Liver (tissue), 9 donors: ENCODE data around the gene CASP6. TPM values are rescaled to one million over a fixed set of nuclear protein-coding genes. Genes with fewer than 3 reads are reported as not detected.

Experiments
- DNase-seq: peaks from one replicate; pipeline ENCODE4 v3.0.0-alpha.2; 2017; ENCODE audit warnings: low spot score
- H3K27ac ChIP-seq, 2 donors: one replicate each; pipeline ENCODE4 v1.7.0; 2013; ENCODE audit warnings: inconsistent platforms in 2 of 2, low read length in 2 of 2, control low read depth in 1 of 2, low read depth in 1 of 2, mild to moderate bottlenecking in 1 of 2
- H3K27me3 ChIP-seq, 4 donors: one replicate each; pipeline versions ENCODE4 v1.6.1 to v1.7.0; 2013; ENCODE audit warnings: low read length in 3 of 4, inconsistent platforms in 1 of 4, mild to moderate bottlenecking in 1 of 4, moderate library complexity in 1 of 4; ENCODE audit not compliant: control insufficient read depth in 4 of 4, insufficient read depth in 4 of 4
- H3K36me3 ChIP-seq, 4 donors: one replicate each; pipeline versions ENCODE4 v1.6.1 to v1.7.0; 2013; ENCODE audit warnings: low read length in 3 of 4, mild to moderate bottlenecking in 3 of 4, low read depth in 1 of 4, moderate library complexity in 1 of 4; ENCODE audit not compliant: control insufficient read depth in 4 of 4, insufficient read depth in 3 of 4
- H3K4me1 ChIP-seq, 4 donors: one replicate each; pipeline versions ENCODE4 v1.6.1 to v1.7.0; 2013; ENCODE audit warnings: low read length in 3 of 4, mild to moderate bottlenecking in 3 of 4, moderate library complexity in 1 of 4; ENCODE audit not compliant: control insufficient read depth in 4 of 4, insufficient read depth in 4 of 4
- H3K4me3 ChIP-seq, 3 donors: one replicate each; pipeline versions ENCODE4 v1.6.1 to v1.7.0; 2013; ENCODE audit warnings: low read length in 3 of 3, control low read depth in 1 of 3, low read depth in 1 of 3, mild to moderate bottlenecking in 1 of 3
- H3K9ac ChIP-seq, 2 donors: one replicate each; pipeline ENCODE4 v1.7.0; 2013; ENCODE audit warnings: low read length in 2 of 2, mild to moderate bottlenecking in 2 of 2, moderate library complexity in 2 of 2, control low read depth in 1 of 2, low read depth in 1 of 2
- H3K9me3 ChIP-seq, 4 donors: one replicate each; pipeline versions ENCODE4 v1.6.1 to v1.7.0; 2013; ENCODE audit warnings: low read length in 3 of 4; ENCODE audit not compliant: control insufficient read depth in 4 of 4
- EGR1 ChIP-seq, 2 donors: IDR thresholded peaks; 2 replicates each; pipeline ENCODE4 v1.6.1; 2016 to 2018; ENCODE audit warnings: antibody characterized with exemption in 2 of 2, low read depth in 2 of 2
- FOXA2 ChIP-seq: IDR thresholded peaks from 2 replicates; pipeline ENCODE4 v1.6.1; 2016; ENCODE audit warnings: antibody characterized with exemption
- JUND ChIP-seq, 2 donors: IDR thresholded peaks; 2 replicates each; pipeline ENCODE4 v1.6.1; 2016; ENCODE audit warnings: antibody characterized with exemption in 2 of 2
- NR2F2 ChIP-seq: IDR thresholded peaks from 2 replicates; pipeline ENCODE4 v1.6.1; 2016; ENCODE audit warnings: antibody characterized with exemption
- RAD21 ChIP-seq, 2 donors: IDR thresholded peaks; 2 replicates each; pipeline ENCODE4 v1.6.1; 2016; ENCODE audit warnings: antibody characterized with exemption in 2 of 2, mild to moderate bottlenecking in 2 of 2
- RXRA ChIP-seq, 2 donors: IDR thresholded peaks; 2 replicates each; pipeline ENCODE4 v1.6.1; 2017 to 2018; ENCODE audit warnings: antibody characterized with exemption in 2 of 2, mild to moderate bottlenecking in 1 of 2
- SP1 ChIP-seq: IDR thresholded peaks from 2 replicates; pipeline ENCODE4 v1.6.1; 2018; ENCODE audit warnings: antibody characterized with exemption, mild to moderate bottlenecking
- YY1 ChIP-seq: IDR thresholded peaks from 2 replicates; pipeline ENCODE4 v1.6.1; 2016; ENCODE audit warnings: antibody characterized with exemption, mild to moderate bottlenecking
- WGBS: extraction: QIAGEN DNeasy Blood & Tissue Kit; methylation state at CpG from one replicate; pipeline ENCODE4 v1.1.7; 2013; 5-methylcytosine and 5-hydroxymethylcytosine counted together
- polyA plus RNA-seq, 2 donors: library from polyadenylated mRNA; stranded (reverse) in 1 of 2; unstranded in 1 of 2; fragments of 200-250 nt in 1 of 2; fragments of >200 nt in 1 of 2; fragmentation: Nextera tagmentation in 1 of 2; extraction: Ambion mirVana in 1 of 2; gene quantifications; one replicate each; pipeline versions ENCODE4 v1.2.1 to v1.2.3, GENCODE V29; 2013 to 2015
- total RNA-seq, 2 donors: library from RNA; depleted of rRNA; stranded (reverse); fragments of >200 nt; gene quantifications; one replicate each; pipeline ENCODE4 v1.2.3, GENCODE V29; 2014
- TF ChIP-seq, protein P1 (sequence below): IDR thresholded peaks from 2 replicates; pipeline ENCODE4 v1.6.1; 2016; ENCODE audit warnings: antibody characterized with exemption, mild to moderate bottlenecking
- TF ChIP-seq, protein P2 (sequence below): IDR thresholded peaks from 2 replicates; pipeline ENCODE4 v1.6.1; 2016; ENCODE audit warnings: antibody characterized with exemption
- TF ChIP-seq, protein P3 (sequence below): IDR thresholded peaks from 2 replicates; pipeline ENCODE4 v1.6.1; 2016; ENCODE audit warnings: antibody characterized with exemption
- TF ChIP-seq, protein P4 (sequence below): fragments of 150-350 bp; IDR thresholded peaks from 2 replicates; pipeline ENCODE4 v1.5.1; 2017; ENCODE audit warnings: improper control_type of control experiment, low read depth, low read length; ENCODE audit not compliant: missing input control
- donor health status: healthy.
- donor health status: healthy.
- donor health status: healthy.
- donor health status: healthy.
- donor health status: healthy.

CASP6 gene
- total and polyA plus RNA-seq, 4 donors = 14.9 to 20.9 (median 19.5) TPM

DNA sequence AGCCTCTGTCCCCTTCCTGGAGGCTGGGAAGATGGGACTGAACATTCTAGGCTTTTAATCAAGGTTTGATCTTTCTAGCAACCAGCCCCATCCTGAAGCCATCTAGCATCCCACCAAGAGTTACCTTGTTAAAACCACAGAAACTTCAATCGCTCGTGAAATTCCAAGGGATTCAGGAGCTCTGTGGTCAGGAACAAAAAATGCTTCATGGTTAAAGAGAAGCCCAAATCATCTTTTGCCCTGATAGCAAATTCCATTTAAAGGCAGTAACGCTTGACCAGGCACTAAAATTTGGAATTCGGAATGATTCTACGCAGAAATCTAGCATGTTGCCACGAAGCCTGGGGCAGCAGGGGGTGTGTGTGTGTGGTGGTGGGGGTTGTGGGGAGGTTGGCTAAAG, 47.8 kb downstream of the CASP6 start:
- H3K9ac ChIP-seq = no peak overlapping the region
- H3K4me3 ChIP-seq = no peak overlapping the region
- WGBS = 92% methylated on average over 6 of the region's 6 CpGs
- no peak for DNase-seq
- no peaks in the 10 kb centered on the region for H3K36me3 ChIP-seq
- H3K4me1 ChIP-seq = no peaks in the 10 kb centered on the region
- no peaks in the 10 kb centered on the region for H3K9me3 ChIP-seq
- H3K27ac ChIP-seq = no peak overlapping the region
- no peaks in the 10 kb centered on the region for H3K27me3 ChIP-seq
- TF ChIP-seq RXRA (IDR thresholded peaks at IDR 0.05) (no peak), JUND (IDR thresholded peaks at IDR 0.05) (no peak), YY1 (no peak), EGR1 (IDR thresholded peaks at IDR 0.05; ENCODE audit: low read depth in 2 of 2) (no peak)
- TF ChIP-seq, protein P1, sequence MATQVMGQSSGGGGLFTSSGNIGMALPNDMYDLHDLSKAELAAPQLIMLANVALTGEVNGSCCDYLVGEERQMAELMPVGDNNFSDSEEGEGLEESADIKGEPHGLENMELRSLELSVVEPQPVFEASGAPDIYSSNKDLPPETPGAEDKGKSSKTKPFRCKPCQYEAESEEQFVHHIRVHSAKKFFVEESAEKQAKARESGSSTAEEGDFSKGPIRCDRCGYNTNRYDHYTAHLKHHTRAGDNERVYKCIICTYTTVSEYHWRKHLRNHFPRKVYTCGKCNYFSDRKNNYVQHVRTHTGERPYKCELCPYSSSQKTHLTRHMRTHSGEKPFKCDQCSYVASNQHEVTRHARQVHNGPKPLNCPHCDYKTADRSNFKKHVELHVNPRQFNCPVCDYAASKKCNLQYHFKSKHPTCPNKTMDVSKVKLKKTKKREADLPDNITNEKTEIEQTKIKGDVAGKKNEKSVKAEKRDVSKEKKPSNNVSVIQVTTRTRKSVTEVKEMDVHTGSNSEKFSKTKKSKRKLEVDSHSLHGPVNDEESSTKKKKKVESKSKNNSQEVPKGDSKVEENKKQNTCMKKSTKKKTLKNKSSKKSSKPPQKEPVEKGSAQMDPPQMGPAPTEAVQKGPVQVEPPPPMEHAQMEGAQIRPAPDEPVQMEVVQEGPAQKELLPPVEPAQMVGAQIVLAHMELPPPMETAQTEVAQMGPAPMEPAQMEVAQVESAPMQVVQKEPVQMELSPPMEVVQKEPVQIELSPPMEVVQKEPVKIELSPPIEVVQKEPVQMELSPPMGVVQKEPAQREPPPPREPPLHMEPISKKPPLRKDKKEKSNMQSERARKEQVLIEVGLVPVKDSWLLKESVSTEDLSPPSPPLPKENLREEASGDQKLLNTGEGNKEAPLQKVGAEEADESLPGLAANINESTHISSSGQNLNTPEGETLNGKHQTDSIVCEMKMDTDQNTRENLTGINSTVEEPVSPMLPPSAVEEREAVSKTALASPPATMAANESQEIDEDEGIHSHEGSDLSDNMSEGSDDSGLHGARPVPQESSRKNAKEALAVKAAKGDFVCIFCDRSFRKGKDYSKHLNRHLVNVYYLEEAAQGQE = no peak
- TF ChIP-seq, protein P2, sequence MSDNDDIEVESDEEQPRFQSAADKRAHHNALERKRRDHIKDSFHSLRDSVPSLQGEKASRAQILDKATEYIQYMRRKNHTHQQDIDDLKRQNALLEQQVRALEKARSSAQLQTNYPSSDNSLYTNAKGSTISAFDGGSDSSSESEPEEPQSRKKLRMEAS = no peak

DNA sequence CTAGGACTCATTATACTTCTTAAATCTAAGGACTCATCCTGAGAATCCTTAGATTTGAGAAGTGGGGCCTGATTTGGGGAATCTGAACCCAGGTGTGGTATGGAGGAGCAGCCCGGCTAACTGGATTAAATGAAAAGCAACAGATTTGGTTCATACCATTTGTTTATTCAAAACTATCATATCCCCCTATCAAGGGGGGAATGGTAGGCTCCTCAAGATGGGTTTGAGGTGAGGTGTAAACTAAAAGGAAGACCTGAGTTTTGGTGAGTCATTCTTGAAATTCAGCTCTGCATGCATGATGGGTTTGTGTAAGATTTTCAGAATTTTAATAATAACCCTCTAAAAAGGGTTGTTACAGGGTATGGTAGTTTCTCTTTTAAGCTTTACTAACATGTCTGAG, 53.4 kb downstream of the CASP6 start:
- Histone ChIP-seq H3K27me3 (no peaks in the 10 kb centered on the region), H3K9ac (no peak overlapping the region), H3K9me3 (peaks cover 0 to 2% (median 0%) of the 10 kb centered on the region in 4 donors), H3K36me3 (no peaks in the 10 kb centered on the region), H3K27ac (no peak overlapping the region), H3K4me3 (no peak overlapping the region), H3K4me1 (no peaks in the 10 kb centered on the region)
- no peak for TF ChIP-seq RAD21 (IDR thresholded peaks at IDR 0.05)
- TF ChIP-seq, protein P3, sequence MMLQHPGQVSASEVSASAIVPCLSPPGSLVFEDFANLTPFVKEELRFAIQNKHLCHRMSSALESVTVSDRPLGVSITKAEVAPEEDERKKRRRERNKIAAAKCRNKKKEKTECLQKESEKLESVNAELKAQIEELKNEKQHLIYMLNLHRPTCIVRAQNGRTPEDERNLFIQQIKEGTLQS = no peak
- DNase-seq = no peak
- 93% methylated on average over 1 of the region's 1 CpG for WGBS

DNA sequence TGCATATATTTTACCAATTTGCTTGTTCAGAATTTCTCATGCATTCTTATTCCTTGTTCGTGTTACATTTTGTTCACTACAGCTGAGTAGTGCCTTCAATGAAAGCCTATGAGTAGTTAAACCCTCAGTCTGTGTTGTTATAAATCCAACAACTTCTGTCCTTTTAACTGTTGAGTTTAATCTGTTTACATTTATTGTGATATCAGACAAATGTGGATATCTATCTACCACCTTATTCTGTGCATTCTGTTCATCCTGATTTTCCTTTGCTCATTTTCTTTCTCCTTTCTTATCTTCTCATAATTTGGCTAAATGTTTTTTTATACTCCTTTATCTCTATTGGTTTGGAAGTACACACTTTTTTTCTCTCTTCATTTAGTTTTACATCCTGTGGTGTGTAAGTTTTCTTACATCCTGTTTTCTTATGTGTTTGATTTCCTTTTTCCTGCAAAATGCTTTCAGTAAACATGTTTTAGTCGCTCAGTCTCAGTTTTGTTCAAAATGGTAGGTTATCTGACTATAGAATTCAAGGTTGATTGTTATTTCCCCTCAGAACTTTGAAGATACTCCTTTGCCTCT, 54.2 kb downstream of the CASP6 start:
- no peak for TF ChIP-seq YY1
- TF ChIP-seq FOXA2 = no peak
- TF ChIP-seq, protein P4, sequence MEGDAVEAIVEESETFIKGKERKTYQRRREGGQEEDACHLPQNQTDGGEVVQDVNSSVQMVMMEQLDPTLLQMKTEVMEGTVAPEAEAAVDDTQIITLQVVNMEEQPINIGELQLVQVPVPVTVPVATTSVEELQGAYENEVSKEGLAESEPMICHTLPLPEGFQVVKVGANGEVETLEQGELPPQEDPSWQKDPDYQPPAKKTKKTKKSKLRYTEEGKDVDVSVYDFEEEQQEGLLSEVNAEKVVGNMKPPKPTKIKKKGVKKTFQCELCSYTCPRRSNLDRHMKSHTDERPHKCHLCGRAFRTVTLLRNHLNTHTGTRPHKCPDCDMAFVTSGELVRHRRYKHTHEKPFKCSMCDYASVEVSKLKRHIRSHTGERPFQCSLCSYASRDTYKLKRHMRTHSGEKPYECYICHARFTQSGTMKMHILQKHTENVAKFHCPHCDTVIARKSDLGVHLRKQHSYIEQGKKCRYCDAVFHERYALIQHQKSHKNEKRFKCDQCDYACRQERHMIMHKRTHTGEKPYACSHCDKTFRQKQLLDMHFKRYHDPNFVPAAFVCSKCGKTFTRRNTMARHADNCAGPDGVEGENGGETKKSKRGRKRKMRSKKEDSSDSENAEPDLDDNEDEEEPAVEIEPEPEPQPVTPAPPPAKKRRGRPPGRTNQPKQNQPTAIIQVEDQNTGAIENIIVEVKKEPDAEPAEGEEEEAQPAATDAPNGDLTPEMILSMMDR = no peak
- no peak for TF ChIP-seq SP1
- TF ChIP-seq NR2F2 = no peak
- TF ChIP-seq, protein P1 = no peak
- peaks cover 0 to 2% (median 0%) of the 10 kb centered on the region in 4 donors for H3K9me3 ChIP-seq
- no peak overlapping the region for H3K4me3 ChIP-seq
- H3K27me3 ChIP-seq = no peaks in the 10 kb centered on the region
- H3K27ac ChIP-seq = no peak overlapping the region
- no peak overlapping the region for H3K9ac ChIP-seq
- DNase-seq = no peak
- H3K36me3 ChIP-seq = no peaks in the 10 kb centered on the region
- WGBS = 80% methylated on average over 2 of the region's 2 CpGs
- H3K4me1 ChIP-seq = no peaks in the 10 kb centered on the region
